Natural killer cell (primary cell): ENCODE measurements around the gene AKIP1. TPM values are rescaled to one million over a fixed set of nuclear protein-coding genes. Genes with fewer than 3 reads are reported as not detected.

Experiments
- ATAC-seq, 3 donors: fragments of 150-1000 bp in 2 of 3; fragments of 200-7000 bp in 1 of 3; cut with Tn5 transposase; 1 replicate in 1 of 3; 2 replicates in 2 of 3; pipeline ENCODE4 v1.10.0; 2021; ENCODE audit warnings: mild to moderate bottlenecking in 2 of 3, moderate library complexity in 2 of 3
- DNase-seq, 2 donors: peaks; one replicate each; pipeline versions ENCODE4 v3.0.0 to v3.0.0-alpha.2; 2013 to 2021; ENCODE audit warnings: mixed read lengths in 1 of 2
- H3K27ac ChIP-seq: one replicate; pipeline ENCODE4 v1.5.1; 2013; ENCODE audit warnings: mild to moderate bottlenecking, low read length
- H3K27me3 ChIP-seq: one replicate; pipeline ENCODE4 v1.6.1; 2013; ENCODE audit warnings: low read length; ENCODE audit not compliant: control insufficient read depth, insufficient read depth
- H3K36me3 ChIP-seq: one replicate; pipeline ENCODE4 v1.6.1; 2013; ENCODE audit warnings: low read length; ENCODE audit not compliant: control insufficient read depth, insufficient read depth
- H3K4me1 ChIP-seq: one replicate; pipeline ENCODE4 v1.6.1; 2013; ENCODE audit warnings: low read length; ENCODE audit not compliant: control insufficient read depth, insufficient read depth
- H3K4me3 ChIP-seq: one replicate; pipeline ENCODE4 v1.5.1; 2013; ENCODE audit warnings: low read length
- H3K9me3 ChIP-seq: one replicate; pipeline ENCODE4 v1.6.1; 2013; ENCODE audit warnings: low read length; ENCODE audit not compliant: control insufficient read depth, insufficient read depth
- H3K27ac Mint-ChIP-seq, 2 donors: one replicate each; pipeline ENCODE4 v1.8.0; 2022; ENCODE audit warnings: mild to moderate bottlenecking in 2 of 2, mixed read lengths in 2 of 2, moderate library complexity in 1 of 2
- H3K27me3 Mint-ChIP-seq, 2 donors: one replicate each; pipeline ENCODE4 v1.8.0; 2022; ENCODE audit warnings: low read depth in 2 of 2, mixed read lengths in 2 of 2
- H3K36me3 Mint-ChIP-seq: one replicate; pipeline ENCODE4 v1.8.0; 2022; ENCODE audit warnings: mixed read lengths
- H3K4me1 Mint-ChIP-seq, 2 donors: one replicate each; pipeline ENCODE4 v1.8.0; 2022; ENCODE audit warnings: mixed read lengths in 2 of 2
- H3K4me3 Mint-ChIP-seq: one replicate; pipeline ENCODE4 v1.8.0; 2022; ENCODE audit warnings: mild to moderate bottlenecking, moderate library complexity, mixed read lengths
- H3K9me3 Mint-ChIP-seq, 2 donors: one replicate each; pipeline ENCODE4 v1.8.0; 2022; ENCODE audit warnings: mixed read lengths in 2 of 2
- WGBS: methylation state at CpG from one replicate; pipeline ENCODE4 v1.1.7; 2013; ENCODE audit warnings: missing lambda C conversion rate; ENCODE audit not compliant: insufficient coverage; 5-methylcytosine and 5-hydroxymethylcytosine counted together
- intact Hi-C: fragments of 100-400 bp; cut with micrococcal nuclease; formaldehyde crosslinking; loops from one replicate; pipeline ENCODE4 v1.14.2; 2022
- total RNA-seq, 4 donors: library from RNA; stranded (reverse); fragments of 120-200 nt in 1 of 4; gene quantifications; one replicate each; pipeline versions ENCODE4 v1.2.3 to v1.2.4, GENCODE V29; 2013 to 2022
- TF ChIP-seq, protein P1 (sequence below): fragments of 200-600 bp; IDR thresholded peaks from one replicate; pipeline ENCODE4 v1.8.0; 2022; ENCODE audit warnings: antibody characterized with exemption

The AKIP1 gene
- total RNA-seq, 3 donors from 2014 or later (not counting 1 experiment from before 2014, with no cell fraction given), result 4.0 to 7.0 (median 4.0) TPM

DNA sequence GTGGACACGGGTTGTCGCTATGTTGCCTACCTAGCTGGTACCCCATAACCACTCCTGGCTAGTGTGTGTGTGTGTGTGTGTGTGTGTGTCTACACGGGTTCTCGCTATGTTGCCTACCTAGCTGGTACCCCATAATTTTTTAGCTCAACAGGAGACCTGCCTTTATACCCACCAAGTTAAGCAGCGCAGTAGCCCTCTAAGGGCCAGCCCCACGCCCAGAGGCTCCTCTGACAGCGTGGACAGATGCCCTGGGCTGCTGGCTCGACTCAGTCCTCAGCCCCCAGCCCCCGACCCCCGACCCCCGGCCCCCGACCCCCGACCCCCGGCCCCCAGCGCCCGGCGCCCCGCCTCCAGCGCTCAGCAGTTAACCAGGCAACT is 351 bp upstream of the AKIP1 start:
- no peaks in the 10 kb centered on the region for H3K9me3 Mint-ChIP-seq
- peaks cover 16% of the 10 kb centered on the region for H3K4me1 ChIP-seq
- H3K36me3 Mint-ChIP-seq, result no peaks in the 10 kb centered on the region
- H3K4me1 Mint-ChIP-seq, result peaks cover 21 to 33% of the 10 kb centered on the region in 2 donors
- DNase-seq (no peak), ATAC-seq (peak; percentile 11 to 28 (median 14))
- H3K9me3 ChIP-seq, result no peaks in the 10 kb centered on the region
- peak overlapping the region in 1 of 2 donors; percentile 83 for H3K27ac Mint-ChIP-seq
- H3K27me3 Mint-ChIP-seq, result peaks cover 12 to 13% of the 10 kb centered on the region in 2 donors
- peak overlapping the region; percentile 71 for H3K4me3 ChIP-seq
- H3K27ac ChIP-seq, result no peak overlapping the region
- peak overlapping the region; percentile 97 for H3K4me3 Mint-ChIP-seq
- 0% methylated on average over 11 of the region's 19 CpGs for WGBS
- no peaks in the 10 kb centered on the region for H3K36me3 ChIP-seq
- no peaks in the 10 kb centered on the region for H3K27me3 ChIP-seq
- TF ChIP-seq, protein P1, sequence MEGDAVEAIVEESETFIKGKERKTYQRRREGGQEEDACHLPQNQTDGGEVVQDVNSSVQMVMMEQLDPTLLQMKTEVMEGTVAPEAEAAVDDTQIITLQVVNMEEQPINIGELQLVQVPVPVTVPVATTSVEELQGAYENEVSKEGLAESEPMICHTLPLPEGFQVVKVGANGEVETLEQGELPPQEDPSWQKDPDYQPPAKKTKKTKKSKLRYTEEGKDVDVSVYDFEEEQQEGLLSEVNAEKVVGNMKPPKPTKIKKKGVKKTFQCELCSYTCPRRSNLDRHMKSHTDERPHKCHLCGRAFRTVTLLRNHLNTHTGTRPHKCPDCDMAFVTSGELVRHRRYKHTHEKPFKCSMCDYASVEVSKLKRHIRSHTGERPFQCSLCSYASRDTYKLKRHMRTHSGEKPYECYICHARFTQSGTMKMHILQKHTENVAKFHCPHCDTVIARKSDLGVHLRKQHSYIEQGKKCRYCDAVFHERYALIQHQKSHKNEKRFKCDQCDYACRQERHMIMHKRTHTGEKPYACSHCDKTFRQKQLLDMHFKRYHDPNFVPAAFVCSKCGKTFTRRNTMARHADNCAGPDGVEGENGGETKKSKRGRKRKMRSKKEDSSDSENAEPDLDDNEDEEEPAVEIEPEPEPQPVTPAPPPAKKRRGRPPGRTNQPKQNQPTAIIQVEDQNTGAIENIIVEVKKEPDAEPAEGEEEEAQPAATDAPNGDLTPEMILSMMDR, result no peak
- intact Hi-C loops, result loop anchor here (5.0 kb wide), 1 partner anchor 47 kb away; no protein-coding TSS in a partner anchor

DNA sequence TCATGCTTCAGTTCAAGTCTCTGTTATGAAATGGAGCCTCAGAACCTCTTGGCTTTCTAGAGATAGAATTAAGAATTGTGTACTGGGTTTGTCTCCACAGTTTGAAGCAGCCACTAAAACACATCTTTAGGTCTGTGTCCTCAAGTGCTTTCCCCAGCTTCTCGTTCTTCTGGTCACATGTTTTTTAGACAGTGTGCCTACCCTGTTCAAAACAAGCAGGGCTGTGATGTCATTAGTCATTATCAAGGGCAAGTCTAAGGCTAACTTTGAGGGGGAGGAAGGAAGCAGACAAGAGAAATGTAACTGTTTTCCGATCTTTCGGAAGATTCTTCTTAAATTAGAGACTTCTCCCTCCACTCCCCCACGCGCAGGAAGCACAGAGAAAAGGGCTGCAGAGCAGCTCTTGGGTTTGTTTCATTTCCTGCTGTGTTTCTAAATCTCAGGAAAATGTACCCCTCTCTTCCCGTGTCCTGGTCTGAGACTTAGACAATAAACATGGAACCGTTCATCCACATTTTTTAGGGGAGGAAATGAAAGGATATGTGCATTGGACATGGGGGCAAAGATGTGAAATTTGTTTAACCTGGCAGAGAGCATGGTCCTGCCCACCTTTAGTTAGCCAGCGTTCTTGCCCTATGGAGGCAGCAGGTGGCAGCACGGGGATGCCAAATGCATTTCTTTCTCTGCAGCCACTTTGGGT is 3.1 kb downstream of the AKIP1 start:
- WGBS, result 9% methylated on average over 9 of the region's 9 CpGs
- peak; percentile 28 to 44 (median 39) for ATAC-seq

DNA sequence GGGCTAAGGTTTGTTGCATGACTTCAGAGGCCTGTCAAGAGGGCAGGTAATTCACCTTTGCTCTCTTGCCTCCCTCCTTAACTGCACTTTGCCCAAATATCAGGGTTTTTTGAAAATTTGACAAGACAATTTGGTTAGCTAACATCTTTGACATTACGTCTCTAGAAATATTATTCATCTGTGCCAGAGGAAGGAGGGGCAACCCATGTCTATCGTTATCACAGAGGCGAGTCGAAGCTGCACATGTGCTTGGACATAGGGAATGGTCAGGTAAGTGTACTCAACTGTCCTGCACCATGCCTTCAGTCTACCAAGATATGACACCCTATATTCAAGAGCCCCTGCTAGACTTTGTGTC is 3.7 kb downstream of the AKIP1 start:
- ATAC-seq (no peak), DNase-seq (no peak)
- no peaks in the 10 kb centered on the region for H3K36me3 Mint-ChIP-seq
- H3K27me3 ChIP-seq, result no peaks in the 10 kb centered on the region
- 86% methylated on average over 4 of the region's 4 CpGs for WGBS
- H3K4me3 Mint-ChIP-seq, result no peak overlapping the region
- H3K27me3 Mint-ChIP-seq, result no peaks in the 10 kb centered on the region
- intact Hi-C loops, result loop anchor here (2.0 to 5.0 kb wide), 2 partner anchors 43 to 222 kb away; no protein-coding TSS in a partner anchor
- TF ChIP-seq, protein P1, result peak; percentile 13
- H3K27ac Mint-ChIP-seq, result peak overlapping the region in 1 of 2 donors; percentile 69
- H3K9me3 Mint-ChIP-seq, result no peaks in the 10 kb centered on the region
- peaks cover 16% of the 10 kb centered on the region for H3K4me1 ChIP-seq
- H3K9me3 ChIP-seq, result no peaks in the 10 kb centered on the region
- H3K4me1 Mint-ChIP-seq, result peaks cover 21 to 28% of the 10 kb centered on the region in 2 donors
- no peak overlapping the region for H3K4me3 ChIP-seq
- no peak overlapping the region for H3K27ac ChIP-seq
- peaks cover 11% of the 10 kb centered on the region for H3K36me3 ChIP-seq

More for the DNA sequence above, 3.1 kb downstream of the AKIP1 start:
- Mint-ChIP-seq H3K4me3 (peak overlapping the region; percentile 61), H3K27ac (peak overlapping the region; percentile 57 to 69), H3K4me1 (peaks cover 21 to 30% of the 10 kb centered on the region in 2 donors), H3K36me3 (no peaks in the 10 kb centered on the region), H3K27me3 (peaks cover 1 to 2% of the 10 kb centered on the region in 2 donors), H3K9me3 (no peaks in the 10 kb centered on the region)
- peak in 1 of 2 donors; percentile 71 for DNase-seq
- Histone ChIP-seq H3K9me3 (no peaks in the 10 kb centered on the region), H3K36me3 (peaks cover 8% of the 10 kb centered on the region), H3K4me3 (no peak overlapping the region), H3K27ac (peak overlapping the region; percentile 32), H3K27me3 (no peaks in the 10 kb centered on the region), H3K4me1 (peaks cover 16% of the 10 kb centered on the region)
- TF ChIP-seq, protein P1, result peak; percentile 53
- intact Hi-C loops, result loop anchor here (2.0 to 5.0 kb wide), 2 partner anchors 43 to 223 kb away; no protein-coding TSS in a partner anchor
